Spleen (tissue), 7 donors: Measurements from ENCODE around the gene DDX31.

Experiments used
- CTCF ChIP-seq, 11 experiments: fragments of 200-600 bp in 7 of 11; fragments of 450-650 bp in 4 of 11; sonication (generic) in 4 of 11; IDR thresholded peaks in 8 of 11; conservative IDR thresholded peaks in 3 of 11; 1 replicate in 7 of 11; 2 replicates in 4 of 11; pipeline versions ENCODE4 v1.4.0 to v1.8.0; 2016 to 2021; ENCODE audit warnings: antibody characterized with exemption in 11 of 11, inconsistent platforms in 4 of 11, mild to moderate bottlenecking in 1 of 11
- POLR2A ChIP-seq, 3 donors: fragments of 450-650 bp; IDR thresholded peaks; one replicate each; pipeline ENCODE4 v1.5.1; 2017; ENCODE audit warnings: antibody characterized with exemption in 3 of 3, mild to moderate bottlenecking in 1 of 3
- donor health status: DM: no; HTN: no; CAD: no; lungs with moderate emphysema.
- donor health status: DM: no; HTN: no; CAD: no.
- donor health status: DM: no; HTN: no; CAD: no.

GRCh38 chr9:132698989-132699388 is 29.2 kb upstream of the DDX31 start:
- TF ChIP-seq CTCF (IDR thresholded peaks at IDR 0.05 in 8 of 11, conservative IDR thresholded peaks at IDR 0.05 in 3 of 11) (no peak), POLR2A (IDR thresholded peaks at IDR 0.05) (no peak)
